ENCODE measurements around the gene KRTAP1-1. TPM values are rescaled to one million over a fixed set of nuclear protein-coding genes. Genes with fewer than 3 reads are reported as not detected.
"Not testable (repeated sequence)": the region's sequence is repeated elsewhere in the genome, so short reads cannot be mapped to it uniquely, and the experiment has no call there.

KRTAP1-1 gene, protein sequence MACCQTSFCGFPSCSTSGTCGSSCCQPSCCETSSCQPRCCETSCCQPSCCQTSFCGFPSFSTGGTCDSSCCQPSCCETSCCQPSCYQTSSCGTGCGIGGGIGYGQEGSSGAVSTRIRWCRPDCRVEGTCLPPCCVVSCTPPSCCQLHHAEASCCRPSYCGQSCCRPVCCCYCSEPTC
- polyA plus RNA-seq (2012; ENCODE audit: low read depth, missing spikeins), result not detected

DNA sequence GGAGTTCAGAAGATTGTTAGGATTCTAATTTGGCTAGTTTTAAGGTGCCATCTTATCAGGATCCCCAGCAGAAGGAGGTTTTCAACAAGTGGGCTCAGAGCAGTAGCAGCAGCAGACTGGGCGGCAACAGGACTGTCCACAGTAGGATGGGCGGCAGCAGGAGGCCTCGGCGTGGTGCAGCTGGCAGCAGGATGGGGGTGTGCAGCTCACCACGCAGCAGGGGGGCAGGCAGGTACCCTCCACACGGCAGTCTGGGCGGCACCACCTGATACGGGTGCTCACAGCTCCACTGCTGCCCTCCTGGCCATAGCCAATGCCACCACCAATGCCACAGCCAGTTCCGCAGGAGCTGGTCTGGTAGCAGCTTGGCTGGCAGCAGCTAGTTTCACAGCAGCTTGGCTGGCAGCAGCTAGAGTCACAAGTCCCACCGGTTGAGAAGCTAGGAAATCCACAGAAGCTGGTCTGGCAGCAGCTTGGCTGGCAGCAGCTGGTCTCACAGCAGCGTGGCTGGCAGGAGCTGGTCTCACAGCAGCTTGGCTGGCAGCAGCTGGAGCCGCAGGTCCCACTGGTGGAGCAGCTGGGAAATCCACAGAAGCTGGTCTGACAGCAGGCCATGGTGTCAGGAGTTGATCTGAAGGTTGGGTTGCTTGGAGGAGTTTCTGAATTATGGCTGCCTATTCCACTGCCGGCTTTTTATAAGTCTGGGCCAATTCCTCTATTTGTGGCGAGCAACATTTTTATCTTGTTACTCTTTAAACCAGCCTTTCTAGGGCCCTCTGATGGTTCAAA, at the start of gene KRTAP1-1:
Gene KRTAP1-1 (minus strand): TSS at position 668 of the 789 bp plus-strand sequence. CDS start 53 bp downstream, at position 615.
- not testable (repeated sequence) for DNase-seq (ENCODE audit: insufficient read length, low spot score); FAIRE-seq

DNA sequence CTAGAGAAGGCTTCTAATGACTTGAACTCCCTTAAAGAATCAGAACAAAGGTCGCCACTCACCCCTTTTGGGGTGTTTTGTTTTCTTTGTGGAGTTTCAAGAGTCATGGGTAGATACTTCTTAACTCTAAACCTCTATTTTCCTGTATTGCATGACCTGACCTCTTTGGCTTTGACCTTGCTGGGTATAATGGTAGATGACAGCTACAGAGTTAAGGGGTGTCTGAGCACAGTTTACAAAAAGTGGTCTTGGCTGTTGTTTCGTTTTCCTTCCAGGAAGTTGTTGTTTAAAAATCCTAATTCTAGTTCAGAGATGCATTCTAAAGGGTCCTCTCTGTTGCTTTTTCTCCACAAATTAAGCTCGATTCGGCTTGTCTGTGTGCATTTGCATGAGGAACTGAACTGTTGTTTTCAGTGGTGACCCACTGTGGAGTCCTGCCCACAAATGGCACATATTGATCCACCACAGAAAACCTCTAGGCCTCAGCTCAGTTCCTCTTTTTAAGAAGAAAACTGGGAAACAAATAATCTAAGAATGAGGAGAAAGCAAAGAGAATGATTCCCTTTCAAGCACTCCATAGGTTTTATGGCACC, 47.6 kb upstream of the KRTAP1-1 start:
- DNase-seq (ENCODE audit: insufficient read length, low spot score); FAIRE-seq: not testable (repeated sequence)

DNA sequence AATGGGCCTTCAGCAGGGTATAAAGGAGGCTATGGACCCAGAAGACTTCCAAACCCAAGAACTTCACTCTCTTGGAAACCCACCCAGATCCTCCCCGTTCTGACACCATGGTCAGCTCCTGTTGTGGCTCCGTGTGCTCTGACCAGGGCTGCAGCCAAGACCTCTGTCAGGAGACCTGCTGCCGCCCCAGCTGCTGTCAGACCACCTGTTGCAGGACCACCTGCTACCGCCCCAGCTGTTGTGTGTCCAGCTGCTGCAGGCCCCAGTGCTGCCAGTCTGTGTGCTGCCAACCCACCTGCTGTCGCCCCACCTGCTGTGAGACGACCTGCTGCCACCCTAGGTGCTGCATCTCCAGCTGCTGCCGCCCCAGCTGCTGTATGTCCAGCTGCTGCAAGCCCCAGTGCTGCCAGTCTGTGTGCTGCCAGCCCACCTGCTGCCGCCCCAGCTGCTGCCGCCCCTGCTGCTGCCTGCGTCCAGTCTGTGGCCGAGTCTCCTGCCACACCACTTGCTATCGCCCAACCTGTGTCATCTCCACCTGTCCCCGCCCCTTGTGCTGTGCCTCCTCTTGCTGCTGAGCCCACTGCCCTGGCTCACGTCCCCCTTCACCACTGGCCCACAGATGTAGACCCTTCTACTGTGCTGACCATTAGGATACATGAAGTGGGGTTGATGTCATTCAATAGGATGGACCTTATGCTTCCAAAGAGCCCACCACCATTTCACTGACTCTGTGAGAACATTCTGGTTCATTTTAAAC, 43.0 kb upstream of the KRTAP1-1 start, which contains the start of gene KRTAP4-7:
Gene KRTAP4-7 (plus strand): TSS at position 51 of the 757 bp plus-strand sequence. CDS start 57 bp downstream, at position 108.
- not testable (repeated sequence) for FAIRE-seq; DNase-seq (ENCODE audit: insufficient read length, low spot score)

DNA sequence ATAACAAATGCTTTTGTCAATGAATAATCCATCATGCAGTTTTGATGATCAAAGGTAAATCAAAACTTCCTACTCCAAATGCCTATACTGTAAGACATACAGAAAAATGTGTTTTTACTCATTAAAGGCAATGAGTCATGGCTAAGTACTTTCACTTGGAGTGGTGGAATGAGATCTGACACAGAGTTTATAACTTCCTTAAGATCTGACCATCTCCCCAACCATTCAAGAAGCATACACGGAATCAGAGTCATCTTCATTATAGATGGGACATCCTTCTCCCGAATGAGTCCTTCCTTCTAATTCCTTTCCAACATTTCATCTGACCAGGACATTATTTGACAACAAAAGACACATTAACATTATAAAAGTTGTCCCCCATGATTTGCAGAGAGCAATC, 42.2 kb upstream of the KRTAP1-1 start:
- not testable (repeated sequence) for DNase-seq (ENCODE audit: insufficient read length, low spot score); FAIRE-seq

DNA sequence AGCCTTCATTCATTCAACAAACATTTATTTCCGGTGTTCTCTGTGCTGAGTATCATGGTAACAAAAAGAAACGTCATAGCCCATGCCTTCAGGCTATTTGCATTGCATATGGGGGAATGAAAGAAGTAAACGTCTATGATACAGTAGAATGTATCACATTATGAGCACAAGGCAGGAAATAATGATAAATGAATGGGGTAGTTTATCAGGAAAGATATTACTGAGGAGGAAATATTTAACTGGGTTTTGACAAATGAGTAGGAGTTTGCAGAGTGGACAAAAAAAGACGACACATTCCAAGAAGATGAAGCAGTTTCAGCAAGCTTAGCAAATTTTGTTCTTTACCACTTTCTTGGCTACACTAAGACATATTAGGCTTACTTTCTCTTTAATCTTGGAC, 41.4 kb upstream of the KRTAP1-1 start:
- DNase-seq (ENCODE audit: insufficient read length, low spot score), result no peak
- no peak for FAIRE-seq
- TF ChIP-seq PAX5 (IDR thresholded peaks at IDR 0.05; ENCODE audit: insufficient read depth, low read length, severe bottlenecking) (no peak), SPI1 (IDR thresholded peaks at IDR 0.05; ENCODE audit: low read depth, low read length) (no peak), POLR2AphosphoS5 (IDR thresholded peaks at IDR 0.05; ENCODE audit: low read depth, low read length) (no peak), TAF1 (IDR thresholded peaks at IDR 0.05; ENCODE audit: low read depth, low read length) (no peak), POLR2A (IDR thresholded peaks at IDR 0.05; ENCODE audit: low read depth, low read length) (no peak), POU2F2 (IDR thresholded peaks at IDR 0.05; ENCODE audit: low read depth, low read length) (no peak)

DNA sequence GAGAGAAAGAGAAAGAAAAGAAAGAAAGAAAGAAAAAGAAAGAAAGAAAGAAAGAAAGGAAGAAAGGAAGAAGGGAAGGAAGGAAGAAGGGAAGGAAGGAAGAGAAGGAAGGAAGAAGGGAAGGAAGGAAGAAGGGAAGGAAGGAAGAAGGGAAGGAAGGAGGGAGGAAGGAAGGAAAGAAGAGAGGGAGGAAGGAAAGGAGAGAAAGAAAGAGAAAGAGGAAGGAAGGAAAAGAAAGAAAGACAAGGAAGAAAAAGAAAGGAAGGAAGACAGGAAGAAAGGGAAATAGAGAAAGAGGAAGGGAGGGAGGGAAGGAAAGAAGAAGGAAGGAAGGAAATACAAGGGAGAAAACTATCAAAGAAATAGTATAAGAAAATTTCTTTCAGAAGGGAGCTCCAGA, 35.5 kb upstream of the KRTAP1-1 start:
- FAIRE-seq (no peak), DNase-seq (ENCODE audit: insufficient read length, low spot score) (no peak)
- TF ChIP-seq POU2F2 (IDR thresholded peaks at IDR 0.05; ENCODE audit: low read depth, low read length), result no peak
- no peak for TF ChIP-seq PAX5 (IDR thresholded peaks at IDR 0.05; ENCODE audit: insufficient read depth, low read length, severe bottlenecking)
- no peak for TF ChIP-seq SPI1 (IDR thresholded peaks at IDR 0.05; ENCODE audit: low read depth, low read length)
- no peak for TF ChIP-seq POLR2AphosphoS5 (IDR thresholded peaks at IDR 0.05; ENCODE audit: low read depth, low read length)
- TF ChIP-seq POLR2A (IDR thresholded peaks at IDR 0.05; ENCODE audit: low read depth, low read length), result no peak

DNA sequence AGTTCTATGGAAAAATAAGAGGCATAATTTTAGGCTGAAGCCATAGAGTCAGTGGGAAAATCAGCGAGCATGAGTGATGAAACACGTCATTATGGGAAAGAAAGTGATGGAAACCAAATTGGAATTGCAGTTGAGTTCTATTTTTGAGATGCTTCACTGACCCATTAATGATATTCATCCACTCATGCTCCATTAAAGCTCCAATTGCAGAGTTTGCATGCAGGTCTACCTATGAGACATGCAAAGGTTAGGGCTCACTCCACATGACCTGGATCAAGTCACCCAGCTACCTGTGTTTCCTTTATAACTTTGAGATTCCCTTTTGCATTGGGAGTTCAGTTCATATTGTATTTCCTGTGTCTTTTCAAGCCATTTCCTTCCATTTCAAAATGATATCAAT, 32.4 kb upstream of the KRTAP1-1 start:
- no peak for DNase-seq (ENCODE audit: insufficient read length, low spot score)
- TF ChIP-seq TAF1 (IDR thresholded peaks at IDR 0.05; ENCODE audit: low read depth, low read length) (no peak), POLR2A (IDR thresholded peaks at IDR 0.05; ENCODE audit: low read depth, low read length) (no peak), PAX5 (IDR thresholded peaks at IDR 0.05; ENCODE audit: insufficient read depth, low read length, severe bottlenecking) (no peak), POLR2AphosphoS5 (IDR thresholded peaks at IDR 0.05; ENCODE audit: low read depth, low read length) (no peak), POU2F2 (IDR thresholded peaks at IDR 0.05; ENCODE audit: low read depth, low read length) (no peak), SPI1 (IDR thresholded peaks at IDR 0.05; ENCODE audit: low read depth, low read length) (no peak)
- no peak for FAIRE-seq

DNA sequence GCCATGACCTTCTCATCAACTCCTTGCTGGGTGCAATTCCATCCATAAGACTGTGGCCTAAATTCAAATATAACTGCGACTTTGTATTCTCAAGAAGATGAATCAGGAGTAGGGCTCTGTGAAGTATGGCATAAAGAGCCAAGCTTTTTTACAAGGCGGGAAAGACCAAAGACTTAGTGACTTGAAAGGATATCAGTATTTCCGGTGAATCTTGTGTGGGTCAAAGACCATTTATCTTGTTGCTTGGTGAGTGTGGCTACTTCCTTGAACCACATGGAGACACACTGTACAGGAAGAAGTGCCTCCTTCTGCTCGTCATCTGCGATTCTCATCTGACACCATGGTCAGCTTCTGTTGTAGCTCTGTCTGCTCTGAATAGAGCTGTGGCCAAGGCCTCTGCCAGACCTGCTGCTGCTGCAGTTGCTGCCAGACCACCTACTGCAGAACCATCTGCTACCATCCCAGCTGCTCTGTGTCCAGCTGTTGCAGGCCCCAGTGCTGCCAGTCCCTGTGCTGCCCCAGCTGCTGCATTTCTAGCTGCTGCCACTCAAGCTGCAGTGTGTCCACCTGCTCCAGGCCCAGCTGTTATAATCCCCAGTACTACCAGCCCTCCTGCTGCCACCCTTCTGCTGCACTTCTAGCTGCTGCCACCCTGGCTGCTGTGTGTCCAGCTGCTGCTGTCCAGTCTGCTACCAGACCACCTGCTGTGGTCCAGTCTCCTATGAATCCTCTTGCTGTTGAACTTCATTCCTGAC, 30.5 kb upstream of the KRTAP1-1 start:
- TF ChIP-seq SPI1 (IDR thresholded peaks at IDR 0.05; ENCODE audit: low read depth, low read length) (no peak), PAX5 (IDR thresholded peaks at IDR 0.05; ENCODE audit: insufficient read depth, low read length, severe bottlenecking) (no peak), POU2F2 (IDR thresholded peaks at IDR 0.05; ENCODE audit: low read depth, low read length) (no peak), POLR2AphosphoS5 (IDR thresholded peaks at IDR 0.05; ENCODE audit: low read depth, low read length) (no peak), POLR2A (IDR thresholded peaks at IDR 0.05; ENCODE audit: low read depth, low read length) (no peak), TAF1 (IDR thresholded peaks at IDR 0.05; ENCODE audit: low read depth, low read length) (no peak)
- DNase-seq (ENCODE audit: insufficient read length, low spot score) (no peak), FAIRE-seq (no peak)

DNA sequence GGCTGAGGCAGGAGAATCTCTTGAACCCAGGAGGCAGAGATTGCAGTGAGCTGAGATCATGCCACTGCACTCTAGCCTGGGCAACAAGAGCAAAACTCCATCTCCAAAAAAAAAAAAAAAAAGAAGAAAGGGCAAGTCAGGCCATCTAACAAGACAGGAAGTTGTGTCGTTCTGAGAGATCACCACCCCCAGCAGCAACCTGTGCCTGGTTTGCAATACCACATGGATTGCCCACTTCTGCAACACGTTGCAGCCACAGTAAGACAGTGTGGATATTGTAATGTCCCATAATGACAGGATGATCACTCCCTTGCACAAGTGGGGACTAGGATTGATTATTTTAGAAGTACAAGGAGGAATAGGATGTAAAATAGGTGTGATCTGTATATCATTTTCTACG, 27.8 kb upstream of the KRTAP1-1 start:
- TF ChIP-seq POLR2AphosphoS5 (IDR thresholded peaks at IDR 0.05; ENCODE audit: low read depth, low read length) (no peak), TAF1 (IDR thresholded peaks at IDR 0.05; ENCODE audit: low read depth, low read length) (no peak), POU2F2 (IDR thresholded peaks at IDR 0.05; ENCODE audit: low read depth, low read length) (no peak), PAX5 (IDR thresholded peaks at IDR 0.05; ENCODE audit: insufficient read depth, low read length, severe bottlenecking) (no peak), POLR2A (IDR thresholded peaks at IDR 0.05; ENCODE audit: low read depth, low read length) (no peak), SPI1 (IDR thresholded peaks at IDR 0.05; ENCODE audit: low read depth, low read length) (no peak)
- no peak for DNase-seq (ENCODE audit: insufficient read length, low spot score)

More for the DNA sequence above, 27.8 kb upstream of the KRTAP1-1 start:
- no peak for FAIRE-seq

All from GM12891 (cell line).